ENCODE results near the gene TMEM267. TPM values are rescaled to one million over a fixed set of nuclear protein-coding genes. Genes with fewer than 3 reads are reported as not detected.

TMEM267 gene
- total RNA-seq, 1 donor from 2014 or later, result 12.8 TPM

DNA sequence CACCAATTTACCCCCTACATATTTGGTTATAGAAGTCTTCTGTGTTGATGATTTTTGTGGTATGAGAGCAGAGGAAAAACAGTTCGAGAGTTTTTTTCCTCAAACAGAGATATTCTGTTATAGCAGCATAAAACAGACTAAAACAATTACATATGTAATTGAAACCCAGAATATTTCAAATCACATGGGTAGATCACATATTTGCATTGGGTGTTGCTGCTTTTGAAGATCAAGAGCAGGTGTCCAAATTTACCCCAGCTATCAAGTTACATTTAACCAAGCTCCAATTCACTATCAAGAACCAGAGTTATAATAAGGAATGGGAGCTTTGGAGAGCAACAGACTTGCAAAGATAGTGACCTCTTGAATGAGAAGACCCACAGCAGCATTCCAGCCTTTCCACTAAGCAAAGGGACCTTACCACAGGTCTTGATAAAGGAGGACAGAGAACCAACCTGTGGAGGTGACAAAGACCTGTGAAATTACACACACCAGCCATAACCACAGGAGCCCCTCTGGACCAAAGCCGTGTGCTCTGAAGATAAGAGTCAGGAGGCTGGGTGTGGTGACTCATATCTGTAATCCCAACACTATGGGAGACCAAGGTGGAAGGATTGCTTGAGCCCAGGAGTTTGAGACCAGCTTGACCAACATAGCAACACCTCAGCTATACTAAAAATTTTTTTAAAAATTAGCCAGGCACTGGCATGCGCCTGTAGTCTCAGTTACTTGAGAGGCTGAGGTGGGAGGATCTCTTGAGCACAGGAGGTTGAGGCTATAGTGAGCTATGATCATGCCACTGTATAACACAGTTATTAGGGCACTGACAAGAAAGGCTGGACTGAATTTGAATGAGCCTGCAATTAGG, 67.5 kb downstream of the TMEM267 start:
- TF ChIP-seq, protein P1, sequence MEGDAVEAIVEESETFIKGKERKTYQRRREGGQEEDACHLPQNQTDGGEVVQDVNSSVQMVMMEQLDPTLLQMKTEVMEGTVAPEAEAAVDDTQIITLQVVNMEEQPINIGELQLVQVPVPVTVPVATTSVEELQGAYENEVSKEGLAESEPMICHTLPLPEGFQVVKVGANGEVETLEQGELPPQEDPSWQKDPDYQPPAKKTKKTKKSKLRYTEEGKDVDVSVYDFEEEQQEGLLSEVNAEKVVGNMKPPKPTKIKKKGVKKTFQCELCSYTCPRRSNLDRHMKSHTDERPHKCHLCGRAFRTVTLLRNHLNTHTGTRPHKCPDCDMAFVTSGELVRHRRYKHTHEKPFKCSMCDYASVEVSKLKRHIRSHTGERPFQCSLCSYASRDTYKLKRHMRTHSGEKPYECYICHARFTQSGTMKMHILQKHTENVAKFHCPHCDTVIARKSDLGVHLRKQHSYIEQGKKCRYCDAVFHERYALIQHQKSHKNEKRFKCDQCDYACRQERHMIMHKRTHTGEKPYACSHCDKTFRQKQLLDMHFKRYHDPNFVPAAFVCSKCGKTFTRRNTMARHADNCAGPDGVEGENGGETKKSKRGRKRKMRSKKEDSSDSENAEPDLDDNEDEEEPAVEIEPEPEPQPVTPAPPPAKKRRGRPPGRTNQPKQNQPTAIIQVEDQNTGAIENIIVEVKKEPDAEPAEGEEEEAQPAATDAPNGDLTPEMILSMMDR (IDR thresholded peaks at IDR 0.05), result no peak
- TF ChIP-seq POLR2A (IDR thresholded peaks at IDR 0.05), result no peak
- TF ChIP-seq POLR2AphosphoS5 (IDR thresholded peaks at IDR 0.05; ENCODE audit: insufficient read depth in 1 of 2, low read depth in 1 of 2), result no peak
- H3K27ac ChIP-seq, result no peak overlapping the region

DNA sequence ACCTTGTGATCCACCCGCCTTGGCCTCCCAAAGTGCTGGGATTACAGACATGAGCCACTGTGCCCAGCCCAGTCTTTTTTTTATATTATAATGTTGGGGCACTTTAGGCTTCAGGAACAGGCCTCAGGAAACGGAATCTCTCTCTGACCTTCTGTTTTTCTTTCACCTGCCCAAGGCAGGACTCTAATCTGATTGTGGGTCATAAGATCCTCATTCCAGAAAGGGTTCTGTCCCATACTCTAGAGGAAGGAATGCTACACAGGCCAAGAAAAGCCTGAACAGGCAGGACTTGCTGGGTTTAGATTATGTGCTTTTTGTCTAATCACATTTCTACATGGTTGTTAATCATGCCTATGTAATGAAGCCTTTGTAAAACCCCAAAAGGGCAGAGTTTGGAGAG, 69.7 kb downstream of the TMEM267 start:
- DNase-seq (ENCODE audit: extremely low spot score in 2 of 2), result peak in 1 of 2 donors; percentile 11
- TF ChIP-seq POLR2A (IDR thresholded peaks at IDR 0.05) (no peak), POLR2AphosphoS5 (IDR thresholded peaks at IDR 0.05; ENCODE audit: insufficient read depth in 1 of 2, low read depth in 1 of 2) (no peak)
- TF ChIP-seq, protein P1 (IDR thresholded peaks at IDR 0.05), result no peak
- intact Hi-C loops (cut with DNase I), result no loop called here
- no peaks in the 10 kb centered on the region for H3K4me1 ChIP-seq
- no peak overlapping the region for H3K4me3 ChIP-seq
- H3K27me3 ChIP-seq, result no peaks in the 10 kb centered on the region
- no peaks in the 10 kb centered on the region for H3K9me3 ChIP-seq
- no peaks in the 10 kb centered on the region for H3K36me3 ChIP-seq
- H3K27ac ChIP-seq, result no peak overlapping the region

More for the DNA sequence above, 67.5 kb downstream of the TMEM267 start:
- Histone ChIP-seq H3K4me1 (no peaks in the 10 kb centered on the region), H3K4me3 (no peak overlapping the region), H3K9me3 (no peaks in the 10 kb centered on the region), H3K27me3 (no peaks in the 10 kb centered on the region), H3K36me3 (no peaks in the 10 kb centered on the region)
- peak in 1 of 2 donors; percentile 49 for DNase-seq (ENCODE audit: extremely low spot score in 2 of 2)
- intact Hi-C loops (cut with DNase I), result no loop called here

DNA sequence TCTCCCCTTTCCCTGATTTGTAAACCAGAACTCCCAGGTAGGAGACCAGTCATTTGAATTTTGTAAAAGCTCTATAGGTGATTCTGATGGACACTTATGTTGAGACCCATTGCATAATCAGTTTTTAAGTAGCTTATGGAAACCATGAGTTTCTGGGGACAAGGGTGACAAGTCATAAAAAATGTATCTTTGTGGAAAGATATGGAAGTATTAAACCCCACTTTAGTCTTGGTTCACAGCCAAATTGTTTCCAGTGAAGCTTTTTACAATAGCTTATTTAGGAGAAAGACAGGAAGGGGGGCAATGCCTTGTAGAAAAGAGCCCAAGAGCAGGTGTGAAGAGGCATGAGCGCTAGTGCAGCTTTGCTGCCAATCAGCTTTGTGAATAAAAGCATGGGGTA, 71.0 kb downstream of the TMEM267 start:
- no peak for DNase-seq (ENCODE audit: extremely low spot score in 2 of 2)
- no peak for TF ChIP-seq POLR2A (IDR thresholded peaks at IDR 0.05)
- TF ChIP-seq POLR2AphosphoS5 (IDR thresholded peaks at IDR 0.05; ENCODE audit: insufficient read depth in 1 of 2, low read depth in 1 of 2), result no peak
- TF ChIP-seq, protein P1 (IDR thresholded peaks at IDR 0.05), result no peak

DNA sequence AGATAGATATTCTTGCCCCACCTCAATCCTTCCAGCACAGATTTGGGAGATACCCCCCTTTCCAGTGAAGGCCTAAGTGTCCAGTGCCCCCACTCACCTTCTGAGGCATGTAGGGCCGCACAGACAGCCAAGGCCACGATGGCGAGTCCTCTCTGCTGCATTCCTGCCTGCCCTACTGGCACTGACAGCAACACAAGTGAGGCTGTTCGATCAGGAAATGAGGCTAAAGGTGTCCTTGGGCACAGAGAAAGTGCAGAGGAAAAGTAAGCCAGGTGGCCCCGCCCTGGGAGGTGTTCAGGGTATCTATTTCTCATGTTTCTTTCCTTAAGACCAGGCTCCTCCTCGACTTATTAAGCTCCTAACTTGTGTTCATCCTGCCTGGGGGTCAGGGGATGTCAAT, 71.5 kb downstream of the TMEM267 start, which contains the start of gene CCL28:
CCL28 (minus strand) TSS at position 236 of the 400 bp plus-strand sequence; CDS start at position 161, 75 bp downstream.
- no peak within 1 kb of the TSS for H3K4me3 ChIP-seq
- TF ChIP-seq POLR2AphosphoS5 (IDR thresholded peaks at IDR 0.05; ENCODE audit: insufficient read depth in 1 of 2, low read depth in 1 of 2) (no peak), POLR2A (IDR thresholded peaks at IDR 0.05) (no peak)
- TF ChIP-seq, protein P1 (IDR thresholded peaks at IDR 0.05), result no peak

More for the DNA sequence above, 71.0 kb downstream of the TMEM267 start:
- Histone ChIP-seq H3K27me3 (no peaks in the 10 kb centered on the region), H3K4me3 (no peak overlapping the region), H3K4me1 (no peaks in the 10 kb centered on the region), H3K36me3 (no peaks in the 10 kb centered on the region), H3K9me3 (no peaks in the 10 kb centered on the region), H3K27ac (no peak overlapping the region)
- intact Hi-C loops (cut with DNase I), result no loop called here

DNA sequence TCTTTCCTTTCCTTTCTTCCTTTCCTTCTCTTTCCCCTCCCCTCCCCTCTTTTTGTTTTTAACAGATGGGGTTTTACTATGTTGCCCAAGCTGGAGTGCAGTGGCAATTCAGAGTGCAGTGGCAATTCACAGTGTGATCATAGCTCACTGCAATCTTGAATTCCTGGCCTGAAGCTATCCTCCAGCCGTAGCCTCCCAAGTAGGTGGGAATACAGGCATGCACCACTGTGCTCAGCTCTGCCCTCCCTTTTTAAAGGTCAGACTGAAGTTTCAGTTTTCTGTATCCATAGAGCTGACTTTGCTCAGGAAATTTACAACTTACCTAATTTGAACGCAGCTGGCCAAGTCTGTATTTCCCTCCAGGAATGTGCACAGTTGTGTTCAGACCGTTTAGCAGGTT, 72.2 kb downstream of the TMEM267 start:
- no peaks in the 10 kb centered on the region for H3K4me1 ChIP-seq
- H3K9me3 ChIP-seq, result no peaks in the 10 kb centered on the region
- no peak overlapping the region for H3K4me3 ChIP-seq
- no peaks in the 10 kb centered on the region for H3K27me3 ChIP-seq
- intact Hi-C loops (cut with DNase I), result no loop called here
- peak in 1 of 2 donors; percentile 34 for DNase-seq (ENCODE audit: extremely low spot score in 2 of 2)
- H3K27ac ChIP-seq, result no peak overlapping the region
- H3K36me3 ChIP-seq, result no peaks in the 10 kb centered on the region
- TF ChIP-seq, protein P1 (IDR thresholded peaks at IDR 0.05), result no peak
- no peak for TF ChIP-seq POLR2A (IDR thresholded peaks at IDR 0.05)
- no peak for TF ChIP-seq POLR2AphosphoS5 (IDR thresholded peaks at IDR 0.05; ENCODE audit: insufficient read depth in 1 of 2, low read depth in 1 of 2)

More for the DNA sequence above, 71.5 kb downstream of the TMEM267 start, which contains the start of gene CCL28:
- intact Hi-C loops (cut with DNase I), result no loop called here
- no peaks in the 10 kb centered on the region for H3K36me3 ChIP-seq
- H3K4me1 ChIP-seq, result no peaks in the 10 kb centered on the region
- H3K27ac ChIP-seq, result no peak within 1 kb of the TSS
- DNase-seq (ENCODE audit: extremely low spot score in 2 of 2), result peak in 1 of 2 donors; percentile 37
- no peaks in the 10 kb centered on the region for H3K27me3 ChIP-seq
- no peaks in the 10 kb centered on the region for H3K9me3 ChIP-seq
